Neural cell (in vitro differentiated cells): ENCODE data around the gene BCL2. TPM values are rescaled to one million over a fixed set of nuclear protein-coding genes. Genes with fewer than 3 reads are reported as not detected.
"Not testable (repeated sequence)": the region's sequence is repeated elsewhere in the genome, so short reads cannot be mapped to it uniquely, and the experiment has no call there.

ENCODE experiments used
- H2AFZ ChIP-seq: fragments of 200-600, 300-800 bp; sonication (generic), shearing (Covaris generic); 2 replicates; pipeline ENCODE4 v1.6.0; 2014; ENCODE audit warnings: low read depth, mild to moderate bottlenecking, antibody characterized with exemption, low read length, moderate library complexity
- H3F3A ChIP-seq: fragments of 200-600 bp; shearing (Covaris generic); 2 replicates; pipeline ENCODE4 v1.6.1; 2016; ENCODE audit warnings: mild to moderate bottlenecking, moderate library complexity, mixed read lengths, antibody characterized with exemption, low read length; ENCODE audit not compliant: insufficient read depth, poor library complexity, severe bottlenecking
- H3K27ac ChIP-seq: fragments of 200-600, 300-800 bp; sonication (generic), shearing (Covaris generic); 2 replicates; pipeline ENCODE4 v1.5.1; 2014; ENCODE audit warnings: mild to moderate bottlenecking, low read length, moderate library complexity
- H3K27me3 ChIP-seq: fragments of 300-800, 200-600 bp; sonication (generic), shearing (Covaris generic); 2 replicates; pipeline ENCODE4 v1.6.0; 2014; ENCODE audit warnings: mild to moderate bottlenecking, low read depth, low read length, moderate library complexity; ENCODE audit not compliant: insufficient read depth
- H3K36me3 ChIP-seq: fragments of 300-800, 200-600 bp; sonication (generic), shearing (Covaris generic); 2 replicates; pipeline ENCODE4 v1.5.1; 2014; ENCODE audit warnings: mild to moderate bottlenecking, antibody characterized with exemption, low read length, moderate library complexity; ENCODE audit not compliant: insufficient read depth
- H3K4me2 ChIP-seq: fragments of 300-800, 200-600 bp; sonication (generic), shearing (Covaris generic); 2 replicates; pipeline ENCODE4 v1.6.0; 2014; ENCODE audit warnings: mild to moderate bottlenecking, low read length
- H3K4me3 ChIP-seq: fragments of 300-800, 200-600 bp; sonication (generic), shearing (Covaris generic); 2 replicates; pipeline ENCODE4 v1.5.1; 2014; ENCODE audit warnings: mild to moderate bottlenecking, low read length, moderate library complexity
- H3K79me2 ChIP-seq: fragments of 200-600 bp; shearing (Covaris generic); replicated peaks from 2 replicates; pipeline ENCODE4 v1.6.0; 2014; ENCODE audit warnings: mild to moderate bottlenecking, low read length, moderate library complexity; ENCODE audit not compliant: insufficient read depth
- H3K9ac ChIP-seq: fragments of 300-800, 200-600 bp; sonication (generic), shearing (Covaris generic); 2 replicates; pipeline ENCODE4 v1.6.1; 2016; ENCODE audit warnings: mild to moderate bottlenecking, low read length, mixed read lengths
- H3K9me2 ChIP-seq: fragments of 200-600 bp; shearing (Covaris generic); 2 replicates; pipeline ENCODE4 v1.6.1; 2016; ENCODE audit warnings: mild to moderate bottlenecking, low read length, mixed read lengths; ENCODE audit not compliant: insufficient read depth
- H3K9me3 ChIP-seq: fragments of 200-600, 300-800 bp; sonication (generic), shearing (Covaris generic); 2 replicates; pipeline ENCODE4 v1.6.1; 2016; ENCODE audit warnings: mild to moderate bottlenecking, mixed run types, low read length, moderate library complexity, mixed read lengths
- H4K20me1 ChIP-seq: fragments of 200-600 bp; shearing (Covaris generic); 2 replicates; pipeline ENCODE4 v1.6.1; 2016; ENCODE audit warnings: mild to moderate bottlenecking, mixed run types; ENCODE audit not compliant: insufficient read depth
- CTCF ChIP-seq: fragments of 450-650 bp; IDR thresholded peaks from 2 replicates; pipeline ENCODE4 v1.5.1; 2014; ENCODE audit warnings: antibody characterized with exemption, mild to moderate bottlenecking, moderate library complexity; ENCODE audit not compliant: poor library complexity, severe bottlenecking
- EP300 ChIP-seq: fragments of 450-650 bp; conservative IDR thresholded peaks from 2 replicates; pipeline ENCODE4 v1.6.1; 2014; ENCODE audit warnings: antibody characterized with exemption, mild to moderate bottlenecking, moderate library complexity; ENCODE audit not compliant: poor library complexity, severe bottlenecking
- EZH2 ChIP-seq: fragments of 200-600, 300-800 bp; shearing (Covaris generic), sonication (generic); IDR thresholded peaks from 2 replicates; pipeline ENCODE4 v1.6.1; 2014; ENCODE audit warnings: antibody characterized with exemption, low read length, borderline replicate concordance, mild to moderate bottlenecking; ENCODE audit not compliant: insufficient read depth, poor library complexity, severe bottlenecking
- MXI1 ChIP-seq: fragments of 450-650 bp; conservative IDR thresholded peaks from 2 replicates; pipeline ENCODE4 v1.6.1; 2014; ENCODE audit warnings: antibody characterized with exemption, mild to moderate bottlenecking; ENCODE audit not compliant: poor library complexity, severe bottlenecking
- POLR2AphosphoS5 ChIP-seq: IDR thresholded peaks from 2 replicates; pipeline ENCODE4 v1.6.1; 2012
- RAD21 ChIP-seq: fragments of 450-650 bp; conservative IDR thresholded peaks from 2 replicates; pipeline ENCODE4 v1.6.1; 2014; ENCODE audit warnings: antibody characterized with exemption, mild to moderate bottlenecking, moderate library complexity
- REST ChIP-seq: IDR thresholded peaks from 2 replicates; pipeline ENCODE4 v1.6.1; 2012; ENCODE audit warnings: borderline replicate concordance
- SMC3 ChIP-seq: fragments of 450-650 bp; conservative IDR thresholded peaks from 2 replicates; pipeline ENCODE4 v1.6.1; 2014; ENCODE audit warnings: antibody characterized with exemption, mild to moderate bottlenecking, moderate library complexity; ENCODE audit not compliant: poor library complexity
- TAF1 ChIP-seq: IDR thresholded peaks from 2 replicates; pipeline ENCODE4 v1.6.1; 2012; ENCODE audit warnings: low read depth
- polyA plus RNA-seq: library from polyadenylated mRNA; depleted of rRNA; stranded (reverse); fragments of >200 nt; gene quantifications from 2 replicates; pipeline ENCODE4 v1.2.3, GENCODE V29; 2014

Gene BCL2
- polyA plus RNA-seq, 1 donor from 2014 or later: 3.4 TPM

GRCh38 chr18:63363951-63364350 lies 44.4 kb upstream of the BCL2 start:
- H3K36me3 ChIP-seq: peaks cover 7% of the 10 kb centered on the region
- H3K9me2 ChIP-seq: no peaks in the 10 kb centered on the region
- no peak overlapping the region for H3K9ac ChIP-seq
- TF ChIP-seq EZH2: no peak
- no peak for TF ChIP-seq CTCF
- TF ChIP-seq MXI1: no peak
- TF ChIP-seq REST: no peak
- no peak for TF ChIP-seq POLR2AphosphoS5
- TF ChIP-seq EP300: no peak
- TF ChIP-seq RAD21: no peak
- TF ChIP-seq TAF1: no peak
- H3K9me3 ChIP-seq: no peaks in the 10 kb centered on the region
- H3F3A ChIP-seq: no peaks in the 10 kb centered on the region
- no peak overlapping the region for H3K27ac ChIP-seq
- no peaks in the 10 kb centered on the region for H4K20me1 ChIP-seq
- peaks cover 10% of the 10 kb centered on the region for H3K79me2 ChIP-seq
- H2AFZ ChIP-seq: no peak overlapping the region
- no peak overlapping the region for H3K4me2 ChIP-seq
- H3K4me3 ChIP-seq: no peak overlapping the region
- no peaks in the 10 kb centered on the region for H3K27me3 ChIP-seq

GRCh38 chr18:63363420-63363819 lies 43.9 kb upstream of the BCL2 start:
- H3K27me3 ChIP-seq, H3K9ac ChIP-seq, H3F3A ChIP-seq, H3K4me2 ChIP-seq, H4K20me1 ChIP-seq, H3K9me2 ChIP-seq, H3K9me3 ChIP-seq, H3K79me2 ChIP-seq, H2AFZ ChIP-seq, H3K27ac ChIP-seq, H3K36me3 ChIP-seq, H3K4me3 ChIP-seq: not testable (repeated sequence)

- Histone ChIP-seq H3K9ac (no peak overlapping the region), H3K4me2 (no peak overlapping the region), H3K4me3 (no peak overlapping the region), H3K9me2 (no peaks in the 10 kb centered on the region), H2AFZ (no peak overlapping the region), H3K27me3 (no peaks in the 10 kb centered on the region), H3K36me3 (peaks cover 7% of the 10 kb centered on the region), H4K20me1 (no peaks in the 10 kb centered on the region), H3F3A (no peaks in the 10 kb centered on the region), H3K79me2 (no peaks in the 10 kb centered on the region), H3K9me3 (no peaks in the 10 kb centered on the region), H3K27ac (no peak overlapping the region)
- TF ChIP-seq POLR2AphosphoS5 (no peak), REST (no peak), RAD21 (no peak), EZH2 (no peak), EP300 (no peak), CTCF (no peak), SMC3 (no peak), MXI1 (no peak), TAF1 (no peak)
These were observed 36.8 kb upstream of the BCL2 start for GRCh38 chr18:63356272-63356896.
